Measurements from ENCODE around the gene TCEANC2.

GRCh38 chr1:54108156-54108555, 54.7 kb downstream of the TCEANC2 start:
- TF ChIP-seq CTCF (IDR thresholded peaks at IDR 0.05) (no peak), POLR2A (IDR thresholded peaks at IDR 0.05) (no peak)

Data from esophagus squamous epithelium (tissue), 4 donors.